ENCODE results near the gene RPTOR.

DNA sequence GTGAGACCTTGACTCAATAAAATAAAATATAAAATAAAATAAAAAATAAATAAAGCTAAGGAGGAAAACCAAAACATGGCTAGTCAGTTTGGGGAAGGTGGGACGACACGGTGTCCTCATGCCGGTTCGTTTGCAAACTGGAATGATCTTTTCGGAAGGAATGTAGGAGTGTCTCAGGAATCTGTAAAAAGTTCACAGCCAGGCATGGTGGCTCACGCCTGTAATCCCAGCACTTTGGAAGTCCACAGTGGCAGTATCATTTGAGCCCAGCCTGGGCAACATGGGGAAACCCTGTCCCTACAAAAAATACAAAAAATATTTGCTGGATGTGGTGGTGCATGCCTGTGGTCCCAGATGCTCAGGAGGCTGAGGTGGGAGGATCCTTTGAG is 14.7 kb upstream of the RPTOR start:
- TF ChIP-seq EZH2 (IDR thresholded peaks at IDR 0.05; ENCODE audit: insufficient read depth, low read length), result no peak
- no peak for TF ChIP-seq CTCF (IDR thresholded peaks at IDR 0.05; ENCODE audit: insufficient read depth, low read depth, low read length)
